WTC11 (cell line): ENCODE measurements around the gene SESN2.

Experiments used
- CREB1 ChIP-seq: sonication (generic); formaldehyde crosslinking; IDR thresholded peaks from 2 replicates; pipeline ENCODE4 v1.8.0; 2023; ENCODE audit warnings: mild to moderate bottlenecking, missing genetic modification reagents
- ESRRA ChIP-seq: sonication (generic); formaldehyde crosslinking; IDR thresholded peaks from 2 replicates; pipeline ENCODE4 v1.8.1; 2022; ENCODE audit warnings: mild to moderate bottlenecking, missing genetic modification reagents, borderline replicate concordance
- JUN ChIP-seq: sonication (generic); formaldehyde crosslinking; IDR thresholded peaks from 2 replicates; pipeline ENCODE4 v1.8.0; 2023; ENCODE audit warnings: mild to moderate bottlenecking, missing genetic modification reagents
- TF ChIP-seq, protein P1 (sequence below): sonication (generic); formaldehyde crosslinking; IDR thresholded peaks from 2 replicates; pipeline ENCODE4 v1.8.0; 2022; ENCODE audit warnings: mild to moderate bottlenecking, missing genetic modification reagents

DNA sequence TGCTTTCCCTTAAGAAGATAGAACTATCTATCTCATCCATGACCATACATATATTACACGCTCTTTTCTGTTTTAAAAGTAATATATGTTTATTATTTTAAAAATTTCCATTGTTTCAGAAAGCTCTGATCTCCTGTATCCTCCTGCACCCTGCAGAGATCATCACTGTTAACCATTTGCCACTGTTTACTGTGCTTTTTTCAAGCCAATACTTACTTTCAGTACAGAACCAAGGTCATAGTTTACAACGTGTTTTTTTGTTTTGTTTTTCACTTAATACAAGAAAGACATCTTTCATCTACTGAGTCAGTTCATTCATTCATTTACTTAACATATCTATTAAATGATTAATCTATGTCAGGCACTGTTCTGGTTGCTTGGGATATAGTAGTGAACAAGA lies 10.2 kb downstream of the SESN2 start:
- TF ChIP-seq, protein P1, sequence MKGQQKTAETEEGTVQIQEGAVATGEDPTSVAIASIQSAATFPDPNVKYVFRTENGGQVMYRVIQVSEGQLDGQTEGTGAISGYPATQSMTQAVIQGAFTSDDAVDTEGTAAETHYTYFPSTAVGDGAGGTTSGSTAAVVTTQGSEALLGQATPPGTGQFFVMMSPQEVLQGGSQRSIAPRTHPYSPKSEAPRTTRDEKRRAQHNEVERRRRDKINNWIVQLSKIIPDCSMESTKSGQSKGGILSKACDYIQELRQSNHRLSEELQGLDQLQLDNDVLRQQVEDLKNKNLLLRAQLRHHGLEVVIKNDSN: no peak
- TF ChIP-seq ESRRA (CRISPR knock-in tag) (no peak), CREB1 (CRISPR knock-in tag) (no peak), JUN (CRISPR knock-in tag) (no peak)
